ENCODE data around the gene CAMK1D. TPM values are rescaled to one million over a fixed set of nuclear protein-coding genes. Genes with fewer than 3 reads are reported as not detected.

Gene CAMK1D
- total RNA-seq, 1 experiment from 2014 or later, result 6.3 TPM

DNA sequence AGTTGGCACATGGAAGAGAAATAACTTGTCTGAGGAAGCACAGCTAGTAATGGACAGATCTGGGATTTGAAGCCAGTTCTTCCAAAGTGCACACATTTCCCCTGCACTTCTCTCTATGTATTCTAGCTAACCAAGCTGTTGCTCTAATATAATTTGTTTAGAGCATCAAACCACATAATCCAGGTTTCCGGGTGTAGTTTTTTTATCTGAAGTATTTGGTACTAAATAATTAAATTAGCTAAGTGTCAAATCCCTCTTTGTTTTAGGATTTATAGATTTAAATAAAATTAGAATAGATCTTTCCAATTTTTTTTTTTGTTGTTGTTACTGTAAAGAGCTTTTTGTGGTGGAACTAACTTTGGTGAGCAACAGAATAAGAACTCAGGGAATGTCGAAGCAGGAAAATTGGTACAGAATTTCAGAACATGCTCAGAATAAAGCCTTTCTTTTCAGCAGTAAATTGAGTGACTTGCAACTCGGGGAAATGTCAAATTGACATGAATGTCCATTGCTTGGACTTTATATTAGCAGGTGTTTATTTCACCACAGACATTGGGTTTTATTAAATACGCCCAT lies 33.7 kb downstream of the CAMK1D start:
- Histone ChIP-seq H3K79me1 (ENCODE audit: insufficient read depth, low read depth, low read length, poor library complexity, severe bottlenecking) (no peaks in the 10 kb centered on the region), H3K27ac (ENCODE audit: insufficient read length, low read depth, low read length) (no peak overlapping the region), H2BK5ac (ENCODE audit: insufficient read length, low read length) (no peak overlapping the region), H4K20me1 (ENCODE audit: control insufficient read depth, insufficient read depth, insufficient read length) (no peaks in the 10 kb centered on the region), H2BK12ac (ENCODE audit: insufficient read length, low read depth, low read length) (no peak overlapping the region), H4K5ac (ENCODE audit: insufficient read length, low read depth, low read length) (no peak overlapping the region), H3T11ph (ENCODE audit: low read length) (no peak overlapping the region), H3K4ac (ENCODE audit: low read depth, low read length) (no peak overlapping the region), H3K79me2 (ENCODE audit: insufficient read depth, low read length) (no peaks in the 10 kb centered on the region), H3K18ac (ENCODE audit: insufficient read length, low read depth, low read length) (no peak overlapping the region), H3K27me3 (ENCODE audit: insufficient read depth, low read length) (no peaks in the 10 kb centered on the region), H2AFZ (ENCODE audit: low read length) (no peak overlapping the region), H2AK5ac (ENCODE audit: insufficient read length, low read length) (no peak overlapping the region), H3K56ac (ENCODE audit: insufficient read length, low read depth, low read length) (no peak overlapping the region), H3K9me3 (ENCODE audit: control insufficient read depth, low read depth, low read length) (no peaks in the 10 kb centered on the region), H3K4me2 (ENCODE audit: insufficient read depth, insufficient read length, low read length) (no peak overlapping the region), H4K8ac (replicated peaks; ENCODE audit: insufficient read length, low read depth, low read length) (no peak overlapping the region), H3K14ac (ENCODE audit: insufficient read depth, low read length) (no peak overlapping the region), H3K9ac (ENCODE audit: extremely low read depth, insufficient read length, low read length) (no peak overlapping the region), H2BK20ac (ENCODE audit: low read depth, low read length, poor library complexity, severe bottlenecking) (no peak overlapping the region), H4K91ac (ENCODE audit: insufficient read length, low read depth, low read length) (no peak overlapping the region), H3K23ac (ENCODE audit: insufficient read length, low read depth, low read length) (no peak overlapping the region), H2BK15ac (ENCODE audit: low read depth, low read length) (no peak overlapping the region), H2BK120ac (ENCODE audit: low read depth, low read length, poor library complexity, severe bottlenecking) (no peak overlapping the region), H3K4me1 (ENCODE audit: insufficient read depth, low read length) (no peaks in the 10 kb centered on the region), H3K23me2 (ENCODE audit: insufficient read length, low read depth, low read length, poor library complexity, severe bottlenecking) (no peaks in the 10 kb centered on the region)
- WGBS (ENCODE audit: extremely low coverage, insufficient read length, low lambda C conversion rate), result no CpG with 5 or more reads among the region's 4 CpGs
- peaks cover 0 to 2% of the 10 kb centered on the region in 2 experiments; a peak in 2 of 5 replicates for H3K9me3 Mint-ChIP-seq
- no peaks in the 10 kb centered on the region for H3K36me3 Mint-ChIP-seq (ENCODE audit: insufficient read depth in 1 of 3, low read depth in 3 of 3)
- DNase-seq, result no peak
- H3K27me3 Mint-ChIP-seq (ENCODE audit: low read depth), result no peaks in the 10 kb centered on the region; the same call in 1 of the 2 replicates
- TF ChIP-seq, protein P1, sequence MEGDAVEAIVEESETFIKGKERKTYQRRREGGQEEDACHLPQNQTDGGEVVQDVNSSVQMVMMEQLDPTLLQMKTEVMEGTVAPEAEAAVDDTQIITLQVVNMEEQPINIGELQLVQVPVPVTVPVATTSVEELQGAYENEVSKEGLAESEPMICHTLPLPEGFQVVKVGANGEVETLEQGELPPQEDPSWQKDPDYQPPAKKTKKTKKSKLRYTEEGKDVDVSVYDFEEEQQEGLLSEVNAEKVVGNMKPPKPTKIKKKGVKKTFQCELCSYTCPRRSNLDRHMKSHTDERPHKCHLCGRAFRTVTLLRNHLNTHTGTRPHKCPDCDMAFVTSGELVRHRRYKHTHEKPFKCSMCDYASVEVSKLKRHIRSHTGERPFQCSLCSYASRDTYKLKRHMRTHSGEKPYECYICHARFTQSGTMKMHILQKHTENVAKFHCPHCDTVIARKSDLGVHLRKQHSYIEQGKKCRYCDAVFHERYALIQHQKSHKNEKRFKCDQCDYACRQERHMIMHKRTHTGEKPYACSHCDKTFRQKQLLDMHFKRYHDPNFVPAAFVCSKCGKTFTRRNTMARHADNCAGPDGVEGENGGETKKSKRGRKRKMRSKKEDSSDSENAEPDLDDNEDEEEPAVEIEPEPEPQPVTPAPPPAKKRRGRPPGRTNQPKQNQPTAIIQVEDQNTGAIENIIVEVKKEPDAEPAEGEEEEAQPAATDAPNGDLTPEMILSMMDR (conservative IDR thresholded peaks at IDR 0.05), result no peak
- no peak overlapping the region for H3K4me3 Mint-ChIP-seq
- H3K27ac Mint-ChIP-seq, result no peak overlapping the region
- H3K4me1 Mint-ChIP-seq, result no peaks in the 10 kb centered on the region

Measured in H9 (cell line).